Kidney tubule cell (primary cell): ENCODE measurements around the gene EFCC1.
"Not testable (repeated sequence)": the region's sequence is repeated elsewhere in the genome, so short reads cannot be mapped to it uniquely, and the experiment has no call there.

Source experiments
- DNase-seq: peaks from one replicate; pipeline ENCODE4 v3.0.0-alpha.2; 2018; ENCODE audit warnings: low spot score

Gene EFCC1

GRCh38 chr3:129081503-129081902 lies 80.4 kb downstream of the EFCC1 start:
- no peak for DNase-seq

GRCh38 chr3:129082026-129082425 lies 80.9 kb downstream of the EFCC1 start:
- DNase-seq, result no peak

- DNase-seq, result no peak
Observed at GRCh38 chr3:129084501-129084900, 83.4 kb downstream of the EFCC1 start.

GRCh38 chr3:129085165-129085715 lies 84.1 kb downstream of the EFCC1 start:
- no peak for DNase-seq

- no peak for DNase-seq
Observed at GRCh38 chr3:129085818-129086217, 84.7 kb downstream of the EFCC1 start.

GRCh38 chr3:129087138-129087702 lies 86.1 kb downstream of the EFCC1 start:
- no peak for DNase-seq

GRCh38 chr3:129087904-129088303 lies 86.8 kb downstream of the EFCC1 start:
- not testable (repeated sequence) for DNase-seq

- not testable (repeated sequence) for DNase-seq
Observed at GRCh38 chr3:129088312-129088711, 87.2 kb downstream of the EFCC1 start.
